Measurements from ENCODE around the gene NFATC1.

NFATC1 gene

DNA sequence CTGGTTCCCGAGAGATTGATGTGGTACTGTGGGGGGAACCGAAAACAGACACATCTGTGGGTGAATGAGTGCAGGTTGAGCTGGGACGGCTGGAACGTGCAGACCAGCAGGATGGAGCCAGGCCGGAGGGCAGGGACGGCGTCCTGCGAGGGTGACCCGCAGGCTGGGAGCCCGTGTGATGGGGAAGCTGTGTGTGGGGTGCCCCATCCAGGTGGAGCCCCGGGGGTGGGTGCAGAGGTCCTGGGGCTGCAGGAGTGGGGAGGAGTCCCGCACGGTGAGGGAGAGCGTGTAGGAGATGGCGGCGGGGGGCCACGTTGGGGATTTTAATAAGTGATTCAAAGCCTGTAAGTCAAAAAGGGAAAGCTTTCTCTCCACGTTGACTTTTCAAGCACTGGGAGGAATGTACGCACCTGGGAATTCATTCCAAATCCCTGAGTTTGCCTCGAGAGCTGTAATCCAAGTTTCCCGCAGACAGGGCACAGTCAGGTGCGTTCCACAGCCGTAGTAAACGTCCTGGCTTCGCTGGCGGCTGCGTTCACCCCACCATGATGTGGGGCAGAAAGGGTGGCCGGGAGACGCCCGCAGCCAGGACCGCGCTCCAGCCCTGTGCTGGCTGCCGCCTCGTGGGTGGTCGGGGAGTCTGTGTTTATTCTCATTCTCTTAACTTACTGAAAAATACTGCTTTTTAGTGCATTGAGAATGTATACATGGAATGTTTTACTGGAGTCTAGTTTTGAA is 54.0 kb downstream of the NFATC1 start:
- DNase-seq (ENCODE audit: low read depth), result no peak
- no peak overlapping the region for H3K4me3 ChIP-seq (ENCODE audit: low read length)
- TF ChIP-seq, protein P1, sequence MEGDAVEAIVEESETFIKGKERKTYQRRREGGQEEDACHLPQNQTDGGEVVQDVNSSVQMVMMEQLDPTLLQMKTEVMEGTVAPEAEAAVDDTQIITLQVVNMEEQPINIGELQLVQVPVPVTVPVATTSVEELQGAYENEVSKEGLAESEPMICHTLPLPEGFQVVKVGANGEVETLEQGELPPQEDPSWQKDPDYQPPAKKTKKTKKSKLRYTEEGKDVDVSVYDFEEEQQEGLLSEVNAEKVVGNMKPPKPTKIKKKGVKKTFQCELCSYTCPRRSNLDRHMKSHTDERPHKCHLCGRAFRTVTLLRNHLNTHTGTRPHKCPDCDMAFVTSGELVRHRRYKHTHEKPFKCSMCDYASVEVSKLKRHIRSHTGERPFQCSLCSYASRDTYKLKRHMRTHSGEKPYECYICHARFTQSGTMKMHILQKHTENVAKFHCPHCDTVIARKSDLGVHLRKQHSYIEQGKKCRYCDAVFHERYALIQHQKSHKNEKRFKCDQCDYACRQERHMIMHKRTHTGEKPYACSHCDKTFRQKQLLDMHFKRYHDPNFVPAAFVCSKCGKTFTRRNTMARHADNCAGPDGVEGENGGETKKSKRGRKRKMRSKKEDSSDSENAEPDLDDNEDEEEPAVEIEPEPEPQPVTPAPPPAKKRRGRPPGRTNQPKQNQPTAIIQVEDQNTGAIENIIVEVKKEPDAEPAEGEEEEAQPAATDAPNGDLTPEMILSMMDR (conservative IDR thresholded peaks at IDR 0.05; ENCODE audit: low read depth, low read length), result no peak

DNA sequence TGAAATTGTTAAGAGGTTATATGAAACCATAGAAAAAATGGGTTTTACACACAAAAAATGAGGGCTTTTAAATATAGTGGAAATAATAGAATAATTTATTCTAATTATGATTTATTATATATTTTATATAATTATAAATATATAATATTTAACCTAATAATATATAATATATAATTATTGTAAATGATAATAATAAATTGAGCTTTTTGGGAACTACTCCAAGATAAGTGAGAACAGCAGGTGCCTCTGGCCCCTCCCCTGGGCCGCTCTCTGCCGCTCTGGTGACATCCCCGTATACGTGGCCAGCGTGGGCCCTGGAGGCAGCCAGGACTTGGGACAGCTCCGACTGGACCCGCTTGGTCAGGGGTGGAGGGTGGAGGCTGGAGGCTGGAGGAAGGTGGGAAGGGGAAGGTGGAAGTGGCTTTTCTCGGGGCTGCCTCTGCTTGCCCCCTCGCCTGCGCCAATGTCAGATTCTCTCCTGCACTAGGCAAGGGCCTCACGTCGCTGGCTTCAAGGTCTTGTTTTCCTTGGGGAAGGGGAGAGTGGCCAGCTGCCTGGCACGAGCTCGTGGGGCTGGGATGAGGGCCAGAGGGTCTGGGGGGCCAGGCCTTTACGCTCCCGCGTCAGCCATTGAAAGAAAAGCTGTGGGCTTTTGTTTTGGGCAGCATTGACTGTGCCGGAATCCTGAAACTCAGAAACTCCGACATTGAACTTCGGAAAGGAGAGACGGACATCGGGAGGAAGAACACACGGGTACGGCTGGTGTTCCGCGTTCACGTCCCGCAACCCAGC is 54.8 kb downstream of the NFATC1 start:
- DNase-seq (ENCODE audit: low read depth), result no peak
- TF ChIP-seq, protein P1 (conservative IDR thresholded peaks at IDR 0.05; ENCODE audit: low read depth, low read length), result no peak
- no peak overlapping the region for H3K4me3 ChIP-seq (ENCODE audit: low read length)

DNA sequence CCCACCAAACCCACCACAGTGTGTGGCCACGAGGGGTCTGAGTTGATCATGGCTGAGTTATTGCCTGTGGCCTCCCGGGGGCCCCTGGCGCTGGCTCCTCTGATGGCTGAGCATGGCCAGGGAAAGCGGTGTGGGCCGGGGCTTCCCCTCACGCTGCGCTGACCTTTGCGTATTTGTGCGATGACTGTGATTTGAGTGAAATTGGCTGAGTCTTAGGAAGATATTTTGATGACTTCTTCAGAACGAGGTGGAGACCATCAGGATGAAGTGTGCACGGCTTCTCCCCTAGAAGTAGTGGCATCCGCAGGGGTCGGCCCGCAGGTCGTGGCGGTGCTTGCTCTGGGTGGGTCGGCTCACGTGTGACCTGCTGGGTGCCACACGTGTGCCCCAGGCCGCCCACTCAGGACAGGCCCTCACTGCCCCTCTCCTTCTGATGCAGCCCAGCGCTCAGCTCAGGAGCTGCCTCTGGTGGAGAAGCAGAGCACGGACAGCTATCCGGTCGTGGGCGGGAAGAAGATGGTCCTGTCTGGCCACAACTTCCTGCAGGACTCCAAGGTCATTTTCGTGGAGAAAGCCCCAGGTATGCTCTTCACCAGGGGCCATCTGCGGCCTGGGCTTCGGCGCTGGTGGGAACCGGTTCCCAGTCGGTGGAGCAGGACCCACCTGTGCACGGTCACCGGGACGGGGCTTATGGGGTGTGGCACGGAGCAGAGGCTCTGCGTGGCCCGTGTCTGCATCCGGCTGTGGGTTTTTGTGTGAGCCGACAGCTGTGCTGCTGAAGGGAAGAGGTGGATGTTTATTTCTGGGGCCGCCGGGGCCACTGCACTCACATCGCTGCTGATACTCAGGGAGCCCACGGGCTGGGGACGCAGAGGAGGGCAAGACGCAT is 55.8 kb downstream of the NFATC1 start:
- TF ChIP-seq, protein P1 (conservative IDR thresholded peaks at IDR 0.05; ENCODE audit: low read depth, low read length), result no peak
- H3K4me3 ChIP-seq (ENCODE audit: low read length), result no peak overlapping the region
- no peak for DNase-seq (ENCODE audit: low read depth)

GRCh38 chr18:79452190-79452990 is 56.7 kb downstream of the NFATC1 start:
- peak; percentile 26 for DNase-seq (ENCODE audit: low read depth)
- TF ChIP-seq, protein P1 (conservative IDR thresholded peaks at IDR 0.05; ENCODE audit: low read depth, low read length), result no peak
- no peak overlapping the region for H3K4me3 ChIP-seq (ENCODE audit: low read length)

DNA sequence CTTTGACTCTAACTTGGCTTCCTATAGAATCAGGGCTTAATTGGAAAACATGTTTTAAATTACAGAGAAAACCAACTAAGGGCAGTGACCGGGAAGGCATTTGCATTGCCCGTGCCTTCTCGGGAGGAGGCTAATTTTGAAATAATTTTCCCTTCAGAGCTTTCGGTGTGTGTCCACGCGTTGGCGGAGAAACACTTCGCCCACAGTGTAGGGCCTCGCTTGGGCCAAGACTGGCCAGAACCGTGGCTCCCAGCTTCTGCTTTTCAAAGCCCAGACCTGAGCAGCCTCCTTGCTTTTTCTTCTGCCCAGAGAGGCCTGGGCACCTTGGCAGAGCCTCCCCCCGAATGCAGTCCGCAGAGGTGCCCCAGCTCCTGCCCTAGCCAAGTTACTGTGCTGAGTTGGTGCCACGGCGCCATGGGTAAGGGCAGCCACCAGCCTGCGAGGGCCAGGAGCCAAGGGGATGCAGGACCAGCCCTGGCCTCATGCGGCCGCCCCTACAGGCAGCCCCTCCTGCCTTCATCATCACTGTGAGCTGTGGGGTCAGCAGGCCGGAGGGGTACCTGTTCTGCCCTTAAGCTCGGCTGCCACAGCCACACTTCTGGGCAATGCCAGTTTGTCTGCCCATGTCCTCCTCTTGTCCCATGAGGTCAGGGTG is 57.4 kb downstream of the NFATC1 start:
- no peak for DNase-seq (ENCODE audit: low read depth)
- no peak overlapping the region for H3K4me3 ChIP-seq (ENCODE audit: low read length)
- TF ChIP-seq, protein P1 (conservative IDR thresholded peaks at IDR 0.05; ENCODE audit: low read depth, low read length), result no peak
